SK-N-SH (cell line): Measurements from ENCODE around the gene LRRK2. TPM values are rescaled to one million over a fixed set of nuclear protein-coding genes. Genes with fewer than 3 reads are reported as not detected.

Experiments
- CTCF ChIA-PET: fragments of 300-600, 350-600 bp; formaldehyde crosslinking; extraction: SDS; loops from one replicate; lab custom pipeline; 2021; lab: Yijun Ruan, JAX
- POLR2A ChIA-PET: fragments of 350-600 bp; sonication (Branson Sonifier 250); formaldehyde crosslinking; extraction: SDS; loops from one replicate; lab custom pipeline; 2020; ENCODE audit warnings: antibody characterized with exemption, inconsistent platforms; lab: Yijun Ruan, JAX
- DNase-seq: peaks from one replicate; pipeline ENCODE4 v3.0.0; 2012
- H2AFZ ChIP-seq: fragments of 200-600 bp; sonication (generic); 2 replicates; pipeline ENCODE4 v1.8.1; 2016; ENCODE audit warnings: antibody characterized with exemption, mild to moderate bottlenecking, low read depth
- H3F3A ChIP-seq: fragments of 200-600 bp; sonication (generic); replicated peaks from 2 replicates; pipeline ENCODE3; 2016; ENCODE audit warnings: antibody characterized with exemption, mild to moderate bottlenecking; ENCODE audit not compliant: insufficient read depth
- H3K27ac ChIP-seq, 2 experiments: fragments of 200-500 bp in 1 of 2; fragments of 200-600 bp in 1 of 2; sonication (Bioruptor generic) in 1 of 2; sonication (generic), shearing (Covaris generic) in 1 of 2; 2 replicates each; pipeline versions ENCODE4 v1.5.1 to v1.6.1; 2014 to 2016; ENCODE audit warnings: low read depth in 2 of 2, inconsistent platforms in 1 of 2, low read length in 1 of 2, mild to moderate bottlenecking in 1 of 2, mixed read lengths in 1 of 2
- H3K27me3 ChIP-seq: fragments of 200-600 bp; sonication (generic), shearing (Covaris generic); 2 replicates; pipeline ENCODE4 v1.6.1; 2016; ENCODE audit warnings: mixed run types; ENCODE audit not compliant: insufficient read depth
- H3K36me3 ChIP-seq, 2 experiments: fragments of 200-500 bp in 1 of 2; fragments of 200-600 bp in 1 of 2; sonication (Bioruptor generic) in 1 of 2; sonication (generic) in 1 of 2; replicated peaks in 1 of 2; 2 replicates each; pipeline versions ENCODE3 to v1.5.1; 2014 to 2016; ENCODE audit warnings: low read length in 1 of 2, mild to moderate bottlenecking in 1 of 2; ENCODE audit not compliant: insufficient read depth in 2 of 2, control insufficient read depth in 1 of 2
- H3K4me1 ChIP-seq, 2 experiments: fragments of 200-500 bp in 1 of 2; fragments of 200-600 bp in 1 of 2; sonication (Bioruptor generic) in 1 of 2; sonication (generic), shearing (Covaris generic) in 1 of 2; 2 replicates each; pipeline versions ENCODE4 v1.5.1 to v1.6.1; 2014 to 2016; ENCODE audit warnings: low read depth in 1 of 2, low read length in 1 of 2, mixed run types in 1 of 2; ENCODE audit not compliant: insufficient read depth in 2 of 2, control insufficient read depth in 1 of 2
- H3K4me2 ChIP-seq: fragments of 200-600 bp; sonication (generic), shearing (Covaris generic); 2 replicates; pipeline ENCODE4 v1.6.1; 2017; ENCODE audit warnings: mixed run types
- H3K4me3 ChIP-seq, 2 experiments: fragments of 200-500 bp in 1 of 2; fragments of 200-600 bp in 1 of 2; sonication (Bioruptor generic) in 1 of 2; sonication (generic), shearing (Covaris generic) in 1 of 2; 2 replicates each; pipeline versions ENCODE4 v1.5.1 to v1.8.1; 2014 to 2016; ENCODE audit warnings: low read depth in 2 of 2, inconsistent platforms in 1 of 2, low read length in 1 of 2, mild to moderate bottlenecking in 1 of 2, mixed read lengths in 1 of 2, moderate library complexity in 1 of 2
- H3K79me2 ChIP-seq: fragments of 200-600 bp; sonication (generic); 2 replicates; pipeline ENCODE4 v1.8.1; 2017; ENCODE audit warnings: mild to moderate bottlenecking; ENCODE audit not compliant: insufficient read depth
- H3K9ac ChIP-seq: fragments of 200-600 bp; sonication (generic); 2 replicates; pipeline ENCODE4 v1.6.1; 2017; ENCODE audit warnings: mixed run types
- H3K9me2 ChIP-seq: fragments of 200-600 bp; sonication (generic); 2 replicates; pipeline ENCODE4 v1.6.1; 2017; ENCODE audit warnings: mixed run types
- H3K9me3 ChIP-seq: fragments of 200-600 bp; sonication (generic); 2 replicates; pipeline ENCODE4 v1.6.1; 2017; ENCODE audit warnings: mixed run types, mild to moderate bottlenecking, moderate library complexity
- H4K20me1 ChIP-seq: fragments of 200-600 bp; sonication (generic); 2 replicates; pipeline ENCODE4 v1.6.1; 2017; ENCODE audit warnings: mild to moderate bottlenecking, mixed run types; ENCODE audit not compliant: insufficient read depth
- CHD2 ChIP-seq: fragments of 150-350 bp; IDR thresholded peaks from 2 replicates; pipeline ENCODE4 v1.6.1; 2018; ENCODE audit warnings: low read length; ENCODE audit not compliant: partially characterized antibody
- FOXJ3 ChIP-seq: sonication (generic); formaldehyde crosslinking; IDR thresholded peaks from 2 replicates; pipeline ENCODE4 v1.5.1; 2020; ENCODE audit warnings: mild to moderate bottlenecking, missing genetic modification reagents
- GATA2 ChIP-seq: sonication (generic); formaldehyde crosslinking; IDR thresholded peaks from 2 replicates; pipeline ENCODE4 v1.5.0; 2020; ENCODE audit warnings: mild to moderate bottlenecking, missing genetic modification reagents
- MAX ChIP-seq: IDR thresholded peaks from 2 replicates; pipeline ENCODE4 v1.4.0; 2012; ENCODE audit warnings: low read depth
- TCF12 ChIP-seq: IDR thresholded peaks from 2 replicates; pipeline ENCODE4 v1.4.0; 2012
- TEAD4 ChIP-seq: IDR thresholded peaks from 2 replicates; pipeline ENCODE4 v1.4.0; 2012; ENCODE audit warnings: mild to moderate bottlenecking, borderline replicate concordance; ENCODE audit not compliant: insufficient read depth
- USF2 ChIP-seq: fragments of 150-350 bp; IDR thresholded peaks from 2 replicates; pipeline ENCODE4 v1.6.1; 2017; ENCODE audit warnings: antibody characterized with exemption, low read length, low read depth, borderline replicate concordance
- YY1 ChIP-seq: IDR thresholded peaks from 2 replicates; pipeline ENCODE4 v1.4.0; 2012; ENCODE audit warnings: low read depth, mild to moderate bottlenecking
- ZBTB33 ChIP-seq: IDR thresholded peaks from 2 replicates; pipeline ENCODE4 v1.4.0; 2012; ENCODE audit warnings: low read depth, borderline replicate concordance
- WGBS: methylation state at CpG from one replicate; pipeline ENCODE4 v1.1.6; 2017; ENCODE audit warnings: low lambda C conversion rate; 5-methylcytosine and 5-hydroxymethylcytosine counted together
- polyA plus RNA-seq, 3 experiments: library from polyadenylated mRNA; depleted of rRNA; stranded (reverse); fragments of >200 nt; gene quantifications; 2 replicates each; pipeline ENCODE4 v1.2.3, GENCODE V29; 2012

Gene LRRK2
- polyA plus RNA-seq, 1 of the 3 experiments (the other 2 are of a cell fraction), result 0.08 TPM

DNA sequence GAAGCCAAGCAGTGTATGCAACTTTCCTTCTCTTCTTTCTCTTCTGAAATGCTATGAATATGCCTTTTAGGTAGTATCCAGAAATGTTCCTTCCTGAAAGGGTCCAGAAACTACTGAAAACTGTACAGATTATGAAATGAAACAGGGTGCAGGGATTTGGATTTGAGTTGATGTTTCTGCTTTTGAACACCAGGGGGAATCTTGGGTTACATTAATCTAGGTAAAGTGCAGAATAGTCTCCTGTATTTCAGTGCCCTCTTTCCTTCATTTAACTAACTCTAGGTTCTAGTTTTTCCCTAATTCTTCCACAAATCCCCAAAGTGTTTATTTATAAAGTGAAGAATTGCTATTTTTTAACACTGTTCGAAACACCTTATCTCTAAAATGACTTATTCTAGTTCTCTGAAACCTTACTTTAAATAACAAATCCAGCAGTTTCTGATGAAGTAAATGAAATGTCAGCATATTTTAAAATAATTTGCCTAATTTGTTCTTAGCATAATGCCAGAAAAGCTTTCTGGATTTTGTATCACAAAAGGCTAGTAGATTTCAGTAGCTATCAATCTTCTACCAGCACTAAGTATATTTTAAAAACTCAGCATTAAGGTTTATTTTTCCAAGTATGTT, 111.9 kb downstream of the LRRK2 start (continued):
- TF ChIP-seq USF2, result no peak
- TF ChIP-seq TCF12, result no peak

- no peaks in the 10 kb centered on the region for H3K36me3 ChIP-seq
- H3K9me2 ChIP-seq, result no peaks in the 10 kb centered on the region
- DNase-seq, result no peak
- H3K4me2 ChIP-seq, result no peak overlapping the region
- TF ChIP-seq TCF12, result no peak
- TF ChIP-seq, all 33 proteins: peak for 0
- H2AFZ ChIP-seq, result no peak overlapping the region
- no peaks in the 10 kb centered on the region for H4K20me1 ChIP-seq
- no peak overlapping the region for H3K27ac ChIP-seq
- 0% methylated on average over 1 of the region's 1 CpG for WGBS
- ChIA-PET POLR2A (interaction anchor here (0.6 kb wide), 1 partner anchor 404 kb away, joined by 3 read pairs; no protein-coding TSS in a partner anchor), CTCF (interaction anchor here (0.7 to 3.9 kb wide), 6 partner anchors 9 to 31 kb away, joined by 3 to 26 read pairs (median 4); no protein-coding TSS in a partner anchor)
- peaks cover 0 to 5% of the 10 kb centered on the region in 2 experiments; a peak in 1 of 4 replicates for H3K4me1 ChIP-seq
- no peaks in the 10 kb centered on the region for H3K9me3 ChIP-seq
- H3F3A ChIP-seq, result no peaks in the 10 kb centered on the region
- no peak overlapping the region for H3K9ac ChIP-seq
- no peaks in the 10 kb centered on the region for H3K79me2 ChIP-seq
- H3K27me3 ChIP-seq, result no peaks in the 10 kb centered on the region
- H3K4me3 ChIP-seq, result no peak overlapping the region
Observed at GRCh38 chr12:40338071-40338470, 113.3 kb downstream of the LRRK2 start.

GRCh38 chr12:40338621-40339020, 113.8 kb downstream of the LRRK2 start:
- Histone ChIP-seq H3K4me3 (no peak overlapping the region), H3K27ac (no peak overlapping the region), H3K9ac (no peak overlapping the region), H3F3A (no peaks in the 10 kb centered on the region), H3K79me2 (no peaks in the 10 kb centered on the region), H4K20me1 (no peaks in the 10 kb centered on the region), H3K9me2 (no peaks in the 10 kb centered on the region), H2AFZ (no peak overlapping the region), H3K36me3 (no peaks in the 10 kb centered on the region), H3K4me2 (no peak overlapping the region), H3K9me3 (no peaks in the 10 kb centered on the region), H3K27me3 (no peaks in the 10 kb centered on the region), H3K4me1 (peaks cover 0 to 5% of the 10 kb centered on the region in 2 experiments; a peak in 1 of 4 replicates)
- ChIA-PET CTCF (interaction anchor here (0.8 to 3.9 kb wide), 4 partner anchors 9 to 22 kb away, joined by 3 to 26 read pairs (median 4); no protein-coding TSS in a partner anchor), POLR2A (no interaction called here)
- TF ChIP-seq MAX (no peak), YY1 (no peak), ZBTB33 (no peak), FOXJ3 (CRISPR knock-in tag) (no peak), GATA2 (CRISPR knock-in tag) (no peak), USF2 (no peak), CHD2 (no peak), TEAD4 (no peak)
- DNase-seq, result no peak
